Stomach (tissue), 9 donors: ENCODE results near the gene LRRC8B. TPM values are rescaled to one million over a fixed set of nuclear protein-coding genes. Genes with fewer than 3 reads are reported as not detected.

Source experiments
- DNase-seq, 2 donors: peaks; one replicate each; pipeline versions ENCODE4 v3.0.0 to v3.0.0-alpha.2; 2013 to 2019
- H3K27ac ChIP-seq, 5 donors: fragments of 200-600 bp in 4 of 5; sonication (generic) in 4 of 5; one replicate each; pipeline ENCODE4 v1.5.1; 2013 to 2019; ENCODE audit warnings: mild to moderate bottlenecking in 1 of 5, moderate library complexity in 1 of 5
- H3K27me3 ChIP-seq, 3 donors: fragments of 200-600 bp; sonication (generic); one replicate each; pipeline ENCODE4 v1.5.1; 2017 to 2019; ENCODE audit warnings: mixed run types in 1 of 3
- H3K36me3 ChIP-seq, 4 donors: fragments of 200-600 bp; sonication (generic); 1 replicate in 3 of 4; 2 replicates in 1 of 4; pipeline ENCODE4 v1.5.1; 2016 to 2019
- H3K4me1 ChIP-seq, 4 donors: fragments of 200-600 bp; sonication (generic); one replicate each; pipeline ENCODE4 v1.5.1; 2016 to 2019
- H3K4me3 ChIP-seq, 4 donors: fragments of 200-600 bp; sonication (generic) in 3 of 4; one replicate each; pipeline ENCODE4 v1.5.1; 2016 to 2019; ENCODE audit warnings: mild to moderate bottlenecking in 1 of 4
- H3K9me3 ChIP-seq, 4 donors: fragments of 200-600 bp; sonication (generic); one replicate each; pipeline ENCODE4 v1.5.1; 2016 to 2019
- EP300 ChIP-seq: sonication (generic); formaldehyde crosslinking; IDR thresholded peaks from one replicate; pipeline ENCODE4 v1.6.1; 2017; ENCODE audit warnings: antibody characterized with exemption
- POLR2A ChIP-seq, 4 donors: fragments of 450-650 bp; IDR thresholded peaks; one replicate each; pipeline ENCODE4 v1.6.1; 2016; ENCODE audit warnings: antibody characterized with exemption in 4 of 4, control low read depth in 2 of 4, mild to moderate bottlenecking in 1 of 4, moderate library complexity in 1 of 4
- POLR2AphosphoS5 ChIP-seq, 3 donors: sonication (generic); formaldehyde crosslinking; IDR thresholded peaks; one replicate each; pipeline ENCODE4 v1.6.1; 2016; ENCODE audit warnings: antibody characterized with exemption in 3 of 3
- WGBS, 5 donors: extraction: QIAGEN DNeasy Blood & Tissue Kit in 3 of 5; methylation state at CpG; one replicate each; pipeline versions ENCODE4 v1.1.5 to v1.1.7; 2013 to 2018; 5-methylcytosine and 5-hydroxymethylcytosine counted together
- intact Hi-C: fragments of 100-400 bp; cut with DNase I; formaldehyde crosslinking; loops from one replicate; pipeline ENCODE4 v1.15.1; 2023; ENCODE audit warnings: low total_unique reads
- polyA plus RNA-seq, 3 donors: library from polyadenylated mRNA; stranded (reverse); fragments of 200-250 nt; gene quantifications; one replicate each; pipeline ENCODE4 v1.2.3, GENCODE V29; 2013
- total RNA-seq, 5 donors: library from RNA; depleted of rRNA; stranded (reverse); fragments of >200 nt; gene quantifications; one replicate each; pipeline versions ENCODE4 v1.1.0 to v1.2.3, GENCODE V29; 2014 to 2016
- TF ChIP-seq, protein P1 (sequence below), 7 experiments: fragments of 450-650 bp in 4 of 7; fragments of 200-600 bp in 3 of 7; sonication (generic) in 3 of 7; IDR thresholded peaks; one replicate each; pipeline ENCODE4 v1.5.1; 2016 to 2019; ENCODE audit warnings: antibody characterized with exemption in 7 of 7, control low read depth in 2 of 7, mild to moderate bottlenecking in 1 of 7
- donor health status: healthy with polysubstance abuse.
- donor health status: Bipolar disorder and iron deficiency.
- donor health status: healthy.

Gene LRRC8B
- total and polyA plus RNA-seq, 8 donors, result 1.2 to 27.4 (median 7.1) TPM

DNA sequence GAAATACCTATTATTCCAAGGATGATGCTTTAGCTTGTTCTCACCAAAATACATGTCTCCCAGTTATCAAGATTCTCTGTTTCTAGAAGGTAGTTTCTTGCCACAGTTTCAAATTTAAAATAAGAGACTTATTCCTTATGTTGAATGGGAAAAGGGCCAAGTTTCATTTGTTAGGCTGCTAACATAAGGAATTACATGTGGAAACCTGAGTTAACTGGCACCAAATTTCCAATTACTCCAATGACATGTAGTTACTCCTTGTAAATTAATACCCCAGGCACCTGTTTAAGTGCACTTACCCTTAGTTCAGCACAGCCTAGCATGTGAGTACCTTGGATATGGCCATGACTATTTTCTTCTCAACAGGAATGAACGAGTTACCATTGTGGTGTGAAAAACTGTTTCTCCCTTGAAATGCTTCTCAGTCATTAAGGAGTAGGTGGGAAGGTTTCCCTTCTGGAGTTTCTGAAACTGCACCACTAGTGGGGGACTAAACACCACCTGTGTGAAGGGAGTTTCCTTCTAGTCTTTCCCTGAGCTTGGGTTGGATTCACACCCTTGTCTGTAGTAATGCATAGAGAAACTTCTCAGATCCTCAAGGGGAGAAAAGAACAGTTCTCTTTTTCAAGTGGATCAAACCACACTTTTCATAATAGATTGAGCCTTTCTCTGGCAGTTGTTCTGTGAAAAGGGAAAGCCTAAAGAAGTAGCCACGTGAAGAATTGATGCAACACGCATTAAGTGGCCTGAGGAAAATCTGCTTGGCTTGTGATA, 76.0 kb downstream of the LRRC8B start:
- Histone ChIP-seq H3K4me1 (peaks cover 0 to 4% (median 2%) of the 10 kb centered on the region in 4 donors), H3K27ac (no peak overlapping the region), H3K4me3 (no peak overlapping the region), H3K27me3 (no peaks in the 10 kb centered on the region), H3K36me3 (no peaks in the 10 kb centered on the region), H3K9me3 (no peaks in the 10 kb centered on the region)
- WGBS, 5 donors, result 82 to 97% (median 93%) methylated on average over 3 of the region's 3 CpGs
- no peak for DNase-seq
- TF ChIP-seq, protein P1, sequence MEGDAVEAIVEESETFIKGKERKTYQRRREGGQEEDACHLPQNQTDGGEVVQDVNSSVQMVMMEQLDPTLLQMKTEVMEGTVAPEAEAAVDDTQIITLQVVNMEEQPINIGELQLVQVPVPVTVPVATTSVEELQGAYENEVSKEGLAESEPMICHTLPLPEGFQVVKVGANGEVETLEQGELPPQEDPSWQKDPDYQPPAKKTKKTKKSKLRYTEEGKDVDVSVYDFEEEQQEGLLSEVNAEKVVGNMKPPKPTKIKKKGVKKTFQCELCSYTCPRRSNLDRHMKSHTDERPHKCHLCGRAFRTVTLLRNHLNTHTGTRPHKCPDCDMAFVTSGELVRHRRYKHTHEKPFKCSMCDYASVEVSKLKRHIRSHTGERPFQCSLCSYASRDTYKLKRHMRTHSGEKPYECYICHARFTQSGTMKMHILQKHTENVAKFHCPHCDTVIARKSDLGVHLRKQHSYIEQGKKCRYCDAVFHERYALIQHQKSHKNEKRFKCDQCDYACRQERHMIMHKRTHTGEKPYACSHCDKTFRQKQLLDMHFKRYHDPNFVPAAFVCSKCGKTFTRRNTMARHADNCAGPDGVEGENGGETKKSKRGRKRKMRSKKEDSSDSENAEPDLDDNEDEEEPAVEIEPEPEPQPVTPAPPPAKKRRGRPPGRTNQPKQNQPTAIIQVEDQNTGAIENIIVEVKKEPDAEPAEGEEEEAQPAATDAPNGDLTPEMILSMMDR (IDR thresholded peaks at IDR 0.05), result no peak
- TF ChIP-seq EP300 (no peak), POLR2AphosphoS5 (IDR thresholded peaks at IDR 0.05) (no peak), POLR2A (IDR thresholded peaks at IDR 0.05) (no peak)
- intact Hi-C loops, result loop anchor here (10.0 kb wide), 2 partner anchors 86 to 116 kb away; no protein-coding TSS in a partner anchor

DNA sequence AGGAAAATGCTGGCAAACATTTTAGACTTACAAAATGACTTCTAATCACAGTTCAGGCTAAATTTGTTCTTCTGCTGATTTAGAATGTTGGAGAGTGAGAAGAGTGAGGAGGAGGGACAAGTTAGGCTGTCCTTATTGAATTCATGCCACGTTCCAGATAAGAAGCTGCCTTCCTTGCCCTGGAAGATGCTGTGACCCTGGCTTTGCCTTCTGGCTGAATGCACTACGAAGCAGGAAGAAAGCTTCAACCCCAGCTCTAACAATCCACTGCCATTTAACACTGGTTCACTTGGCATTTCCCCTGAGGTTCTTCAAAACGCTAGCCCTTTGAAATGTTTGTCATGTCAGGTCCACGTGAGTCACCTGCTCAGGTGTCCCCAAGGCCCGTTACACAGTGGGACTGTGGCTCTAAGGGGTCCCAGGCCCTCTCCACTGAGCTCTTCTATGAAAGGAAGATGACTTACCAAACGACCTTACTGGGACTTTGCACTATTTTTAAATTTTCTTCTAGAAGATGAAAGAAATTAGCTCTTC, 78.3 kb downstream of the LRRC8B start:
- WGBS, 5 donors, result 55 to 66% (median 65%) methylated on average over 6 of the region's 6 CpGs
- Histone ChIP-seq H3K9me3 (no peaks in the 10 kb centered on the region), H3K4me1 (peaks cover 0 to 11% (median 4%) of the 10 kb centered on the region in 4 donors), H3K36me3 (no peaks in the 10 kb centered on the region), H3K4me3 (no peak overlapping the region), H3K27me3 (no peaks in the 10 kb centered on the region), H3K27ac (no peak overlapping the region)
- TF ChIP-seq EP300, result no peak
- no peak for TF ChIP-seq POLR2A (IDR thresholded peaks at IDR 0.05)
- no peak for TF ChIP-seq POLR2AphosphoS5 (IDR thresholded peaks at IDR 0.05)
- TF ChIP-seq, protein P1 (IDR thresholded peaks at IDR 0.05), result no peak
- intact Hi-C loops, result loop anchor here (10.0 kb wide), 2 partner anchors 88 to 118 kb away; no protein-coding TSS in a partner anchor
- peak in 1 of 2 donors; percentile 27 for DNase-seq

DNA sequence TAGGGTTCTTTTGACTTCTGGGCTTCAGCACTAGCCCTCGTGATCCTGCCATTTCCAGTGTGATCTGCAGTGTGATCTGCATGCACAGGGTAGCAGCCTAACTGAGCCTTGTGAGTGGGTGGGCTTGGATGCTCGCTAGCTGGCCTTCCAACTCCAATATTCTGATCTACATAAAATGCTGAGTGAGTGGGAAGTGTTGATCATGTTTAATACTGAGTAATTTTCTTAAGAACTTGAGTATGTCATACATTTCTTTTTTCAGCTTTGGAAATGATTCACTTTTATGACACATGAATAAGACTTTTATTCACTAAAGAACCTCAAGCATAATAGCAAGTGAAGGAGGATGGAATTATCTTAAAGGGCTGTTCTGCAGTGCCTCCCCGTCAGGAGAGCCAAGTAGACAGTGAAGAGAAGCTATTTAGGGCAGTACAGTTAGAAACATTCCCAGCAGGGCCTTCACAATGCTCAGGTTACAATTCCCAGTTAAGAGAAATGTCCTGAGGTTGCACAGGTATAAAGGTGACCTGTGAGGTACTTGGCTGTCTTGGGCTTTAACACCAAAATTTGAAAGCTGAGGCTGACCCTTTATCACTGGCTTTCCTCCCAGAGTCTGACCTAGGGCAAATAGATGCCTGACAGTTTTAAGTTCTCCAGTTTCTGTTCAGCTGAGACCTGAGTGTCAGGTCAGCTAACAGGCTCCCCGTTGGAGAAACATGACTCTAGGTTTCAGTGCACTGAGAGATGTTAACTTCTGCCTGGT, 79.2 kb downstream of the LRRC8B start:
- intact Hi-C loops, result loop anchor here (10.0 kb wide), 2 partner anchors 89 to 119 kb away; no protein-coding TSS in a partner anchor
- H3K4me3 ChIP-seq, result no peak overlapping the region
- no peak for TF ChIP-seq EP300
- TF ChIP-seq, protein P1 (IDR thresholded peaks at IDR 0.05), result no peak
- TF ChIP-seq POLR2AphosphoS5 (IDR thresholded peaks at IDR 0.05), result no peak
- TF ChIP-seq POLR2A (IDR thresholded peaks at IDR 0.05), result no peak
- H3K36me3 ChIP-seq, result no peaks in the 10 kb centered on the region
- H3K27me3 ChIP-seq, result no peaks in the 10 kb centered on the region
- WGBS, 5 donors, result 66 to 75% (median 71%) methylated on average over 4 of the region's 4 CpGs
- no peak overlapping the region for H3K27ac ChIP-seq
- no peaks in the 10 kb centered on the region for H3K9me3 ChIP-seq
- H3K4me1 ChIP-seq, result peaks cover 0 to 11% (median 4%) of the 10 kb centered on the region in 4 donors
- DNase-seq, result no peak

DNA sequence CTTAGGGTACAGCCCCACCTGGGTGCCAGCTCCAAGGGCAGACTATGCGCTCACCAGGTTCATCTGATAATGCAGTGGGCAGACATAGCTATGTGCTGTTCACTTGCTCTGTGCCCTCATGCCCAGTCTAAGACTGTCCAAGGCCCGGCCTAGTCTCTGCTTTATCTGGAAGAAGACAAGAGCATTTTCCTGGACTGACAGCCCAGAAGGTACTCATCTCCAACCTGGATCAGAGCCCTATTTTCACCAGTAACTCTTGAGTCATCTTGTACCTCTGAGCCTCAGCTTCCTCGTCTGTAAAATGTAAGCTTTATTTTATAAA, 79.7 kb downstream of the LRRC8B start:
- intact Hi-C loops, result loop anchor here (10.0 kb wide), 2 partner anchors 90 to 120 kb away; no protein-coding TSS in a partner anchor
- H3K4me3 ChIP-seq, result no peak overlapping the region
- no peaks in the 10 kb centered on the region for H3K36me3 ChIP-seq
- H3K27me3 ChIP-seq, result no peaks in the 10 kb centered on the region
- H3K9me3 ChIP-seq, result no peaks in the 10 kb centered on the region
- 79 to 88% (median 80%) methylated on average over 3 of the region's 3 CpGs for WGBS, 5 donors
- TF ChIP-seq, protein P1 (IDR thresholded peaks at IDR 0.05), result no peak
- TF ChIP-seq EP300, result no peak
- TF ChIP-seq POLR2A (IDR thresholded peaks at IDR 0.05), result no peak
- DNase-seq, result no peak
- peaks cover 0 to 11% (median 4%) of the 10 kb centered on the region in 4 donors for H3K4me1 ChIP-seq
- H3K27ac ChIP-seq, result no peak overlapping the region
